Thoracic aorta (tissue), 2 donors: ENCODE data around the gene LTF. TPM values are rescaled to one million over a fixed set of nuclear protein-coding genes. Genes with fewer than 3 reads are reported as not detected.

Experiments used
- ATAC-seq: fragments of 150-250 bp; one replicate; pipeline ENCODE4 v1.8.0; 2017; ENCODE audit warnings: low read depth; ENCODE audit not compliant: insufficient number of reproducible peaks, low FRiP score
- DNase-seq: peaks from one replicate; pipeline ENCODE4 v3.0.0-alpha.2; 2020; ENCODE audit warnings: low spot score
- H3K27ac ChIP-seq, 2 donors: fragments of 200-600 bp; sonication (generic); 1 replicate in 1 of 2; 2 replicates in 1 of 2; pipeline ENCODE4 v1.5.1; 2016; ENCODE audit warnings: mild to moderate bottlenecking in 2 of 2, moderate library complexity in 2 of 2
- H3K27me3 ChIP-seq: fragments of 200-600 bp; sonication (generic); replicated peaks from 2 replicates; pipeline ENCODE4 v1.6.0; 2016; ENCODE audit warnings: mild to moderate bottlenecking; ENCODE audit not compliant: insufficient read depth
- H3K36me3 ChIP-seq: fragments of 200-600 bp; sonication (generic); one replicate; pipeline ENCODE4 v1.5.1; 2016
- H3K4me1 ChIP-seq, 2 donors: fragments of 200-600 bp; sonication (generic); 1 replicate in 1 of 2; 2 replicates in 1 of 2; pipeline versions ENCODE4 v1.5.1 to v1.6.0; 2016; ENCODE audit warnings: low read depth in 2 of 2, mild to moderate bottlenecking in 1 of 2; ENCODE audit not compliant: control insufficient read depth in 1 of 2
- H3K4me3 ChIP-seq: fragments of 200-600 bp; sonication (generic); 2 replicates; pipeline ENCODE4 v1.5.1; 2016; ENCODE audit warnings: mild to moderate bottlenecking
- H3K9me3 ChIP-seq: fragments of 200-600 bp; sonication (generic); 2 replicates; pipeline ENCODE4 v1.5.1; 2016
- CTCF ChIP-seq: fragments of 200-600 bp; sonication (generic); IDR thresholded peaks from one replicate; pipeline ENCODE4 v1.5.1; 2019; ENCODE audit warnings: antibody characterized with exemption
- total RNA-seq, 2 donors: library from RNA; depleted of rRNA; stranded (reverse); fragments of >200 nt; gene quantifications; one replicate each; pipeline versions ENCODE4 v1.1.0 to v1.2.3, GENCODE V29; 2016

Gene LTF
- total RNA-seq, 2 donors from 2014 or later, result 0.28 to 3.0 TPM

GRCh38 chr3:46488735-46489361 is 24.1 kb upstream of the LTF start:
- H3K4me3 ChIP-seq, result peak overlapping the region; percentile 10
- TF ChIP-seq CTCF, result peak; percentile 65
- H3K4me1 ChIP-seq, result no peaks in the 10 kb centered on the region
- DNase-seq, result peak; percentile 37
- ATAC-seq, result no peak
- H3K27ac ChIP-seq, result no peak overlapping the region
- no peaks in the 10 kb centered on the region for H3K9me3 ChIP-seq
- H3K36me3 ChIP-seq, result no peaks in the 10 kb centered on the region
- H3K27me3 ChIP-seq, result no peaks in the 10 kb centered on the region

GRCh38 chr3:46485779-46486175 is 21.1 kb upstream of the LTF start:
- Histone ChIP-seq H3K4me3 (no peak overlapping the region), H3K9me3 (no peaks in the 10 kb centered on the region), H3K27me3 (no peaks in the 10 kb centered on the region), H3K36me3 (no peaks in the 10 kb centered on the region), H3K27ac (no peak overlapping the region), H3K4me1 (no peaks in the 10 kb centered on the region)
- ATAC-seq (no peak), DNase-seq (no peak)
- no peak for TF ChIP-seq CTCF

GRCh38 chr3:46484911-46485778 is 20.4 kb upstream of the LTF start:
- ATAC-seq (no peak), DNase-seq (no peak)
- TF ChIP-seq CTCF, result no peak
- no peaks in the 10 kb centered on the region for H3K27me3 ChIP-seq
- no peaks in the 10 kb centered on the region for H3K9me3 ChIP-seq
- H3K4me3 ChIP-seq, result no peak overlapping the region
- no peak overlapping the region for H3K27ac ChIP-seq
- H3K4me1 ChIP-seq, result no peaks in the 10 kb centered on the region
- no peaks in the 10 kb centered on the region for H3K36me3 ChIP-seq

GRCh38 chr3:46484388-46484787 is 19.7 kb upstream of the LTF start:
- ATAC-seq (no peak), DNase-seq (no peak)
- H3K4me3 ChIP-seq, result no peak overlapping the region
- no peaks in the 10 kb centered on the region for H3K9me3 ChIP-seq
- no peak for TF ChIP-seq CTCF
- H3K36me3 ChIP-seq, result no peaks in the 10 kb centered on the region
- H3K27ac ChIP-seq, result no peak overlapping the region
- no peaks in the 10 kb centered on the region for H3K27me3 ChIP-seq
- H3K4me1 ChIP-seq, result no peaks in the 10 kb centered on the region

GRCh38 chr3:46483825-46484224 is 19.1 kb upstream of the LTF start:
- no peaks in the 10 kb centered on the region for H3K27me3 ChIP-seq
- H3K36me3 ChIP-seq, result no peaks in the 10 kb centered on the region
- TF ChIP-seq CTCF, result no peak
- no peak overlapping the region for H3K4me3 ChIP-seq
- ATAC-seq, result no peak
- H3K4me1 ChIP-seq, result no peaks in the 10 kb centered on the region
- H3K27ac ChIP-seq, result no peak overlapping the region
- DNase-seq, result no peak
- no peaks in the 10 kb centered on the region for H3K9me3 ChIP-seq
